Measurements from ENCODE around the gene PRKCE. TPM values are rescaled to one million over a fixed set of nuclear protein-coding genes. Genes with fewer than 3 reads are reported as not detected.

The PRKCE gene
- total RNA-seq, 1 experiment from 2014 or later: 2.4 TPM

- Histone ChIP-seq H3K36me3 (ENCODE audit: insufficient read depth, low read length, poor library complexity, severe bottlenecking) (no peaks in the 10 kb centered on the region), H3K27ac (ENCODE audit: low read depth, low read length, poor library complexity, severe bottlenecking) (no peak overlapping the region), H3K4me3 (ENCODE audit: low read depth, low read length, poor library complexity, severe bottlenecking) (no peak overlapping the region), H3K4me1 (ENCODE audit: insufficient read depth, low read length, poor library complexity, severe bottlenecking) (no peaks in the 10 kb centered on the region), H3K9me3 (ENCODE audit: low read depth, low read length, poor library complexity, severe bottlenecking) (no peaks in the 10 kb centered on the region), H3K27me3 (replicated peaks; ENCODE audit: insufficient read depth, low read depth, low read length, poor library complexity) (no peaks in the 10 kb centered on the region)
- TF ChIP-seq CTCF (conservative IDR thresholded peaks at IDR 0.05; ENCODE audit: low read depth, low read length) (no peak), EZH2 (IDR thresholded peaks at IDR 0.05; ENCODE audit: borderline replicate concordance, low read depth, low read length, poor library complexity, severe bottlenecking) (no peak)
- POLR2A ChIA-PET (ENCODE audit: low non-redundant PET): no interaction called here
- CTCF ChIA-PET: no interaction called here
- BruUV-seq (replicated peaks): no TSS peak
- DNase-seq (ENCODE audit: low spot score): no peak
- intact Hi-C loops (cut with micrococcal nuclease; ENCODE audit: unreplicated experiment): no loop called here
These were observed 19.2 kb downstream of the PRKCE start for GRCh38 chr2:45670646-45671045.

GRCh38 chr2:45672138-45672537 is 20.7 kb downstream of the PRKCE start:
- CTCF ChIA-PET: no interaction called here
- Histone ChIP-seq H3K9me3 (ENCODE audit: low read depth, low read length, poor library complexity, severe bottlenecking) (no peaks in the 10 kb centered on the region), H3K4me1 (ENCODE audit: insufficient read depth, low read length, poor library complexity, severe bottlenecking) (no peaks in the 10 kb centered on the region), H3K27ac (ENCODE audit: low read depth, low read length, poor library complexity, severe bottlenecking) (no peak overlapping the region), H3K4me3 (ENCODE audit: low read depth, low read length, poor library complexity, severe bottlenecking) (no peak overlapping the region), H3K27me3 (replicated peaks; ENCODE audit: insufficient read depth, low read depth, low read length, poor library complexity) (no peaks in the 10 kb centered on the region), H3K36me3 (ENCODE audit: insufficient read depth, low read length, poor library complexity, severe bottlenecking) (no peaks in the 10 kb centered on the region)
- intact Hi-C loops (cut with micrococcal nuclease; ENCODE audit: unreplicated experiment): no loop called here
- no peak for DNase-seq (ENCODE audit: low spot score)
- TF ChIP-seq EZH2 (IDR thresholded peaks at IDR 0.05; ENCODE audit: borderline replicate concordance, low read depth, low read length, poor library complexity, severe bottlenecking) (no peak), CTCF (conservative IDR thresholded peaks at IDR 0.05; ENCODE audit: low read depth, low read length) (no peak)
- POLR2A ChIA-PET (ENCODE audit: low non-redundant PET): no interaction called here
- no TSS peak for BruUV-seq (replicated peaks)

GRCh38 chr2:45674035-45674816 is 22.8 kb downstream of the PRKCE start:
- no peaks in the 10 kb centered on the region for H3K9me3 ChIP-seq (ENCODE audit: low read depth, low read length, poor library complexity, severe bottlenecking)
- BruUV-seq (replicated peaks): no TSS peak
- no peak for DNase-seq (ENCODE audit: low spot score)
- ChIA-PET CTCF (no interaction called here), POLR2A (ENCODE audit: low non-redundant PET) (no interaction called here)
- H3K27ac ChIP-seq (ENCODE audit: low read depth, low read length, poor library complexity, severe bottlenecking): no peak overlapping the region
- H3K4me3 ChIP-seq (ENCODE audit: low read depth, low read length, poor library complexity, severe bottlenecking): no peak overlapping the region
- H3K4me1 ChIP-seq (ENCODE audit: insufficient read depth, low read length, poor library complexity, severe bottlenecking): no peaks in the 10 kb centered on the region
- intact Hi-C loops (cut with micrococcal nuclease; ENCODE audit: unreplicated experiment): no loop called here
- H3K27me3 ChIP-seq (replicated peaks; ENCODE audit: insufficient read depth, low read depth, low read length, poor library complexity): no peaks in the 10 kb centered on the region
- H3K36me3 ChIP-seq (ENCODE audit: insufficient read depth, low read length, poor library complexity, severe bottlenecking): no peaks in the 10 kb centered on the region
- TF ChIP-seq EZH2 (IDR thresholded peaks at IDR 0.05; ENCODE audit: borderline replicate concordance, low read depth, low read length, poor library complexity, severe bottlenecking): no peak
- TF ChIP-seq CTCF (conservative IDR thresholded peaks at IDR 0.05; ENCODE audit: low read depth, low read length): no peak
